ENCODE data around the gene SERINC5.

DNA sequence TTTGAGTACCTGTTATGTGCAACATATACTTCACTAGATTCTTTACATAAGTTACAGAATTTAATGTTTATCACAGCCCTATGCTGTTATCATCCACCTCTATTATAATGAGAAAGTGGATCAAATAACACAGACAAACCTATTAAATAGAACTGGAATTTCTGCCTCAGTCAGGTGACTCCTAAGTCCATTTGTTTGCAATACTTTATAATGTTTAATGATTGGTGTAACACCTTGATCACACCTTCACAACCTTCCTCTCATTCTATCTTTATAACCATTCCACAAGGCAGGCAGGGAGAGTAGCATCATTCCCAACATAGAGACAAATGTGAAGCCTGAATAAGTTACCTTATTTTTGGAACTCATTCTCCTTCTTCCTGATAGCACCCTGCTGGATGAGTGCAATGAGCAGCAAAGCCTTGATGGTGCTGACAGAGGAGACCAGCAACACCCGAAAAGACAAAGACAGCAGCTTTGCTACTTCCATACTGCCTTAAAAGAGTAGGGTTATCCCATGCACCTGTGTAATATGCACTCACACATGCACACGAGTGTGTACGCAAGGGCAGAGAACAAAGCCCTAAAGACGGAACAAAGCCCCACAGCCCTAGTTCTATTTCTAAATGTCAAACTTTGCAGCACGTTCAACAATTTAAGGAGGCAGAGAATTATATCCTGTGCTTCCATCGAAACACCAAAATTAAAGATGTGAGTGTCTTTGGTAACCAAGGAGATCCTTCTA lies 30.5 kb downstream of the SERINC5 start:
- TF ChIP-seq, protein P1, sequence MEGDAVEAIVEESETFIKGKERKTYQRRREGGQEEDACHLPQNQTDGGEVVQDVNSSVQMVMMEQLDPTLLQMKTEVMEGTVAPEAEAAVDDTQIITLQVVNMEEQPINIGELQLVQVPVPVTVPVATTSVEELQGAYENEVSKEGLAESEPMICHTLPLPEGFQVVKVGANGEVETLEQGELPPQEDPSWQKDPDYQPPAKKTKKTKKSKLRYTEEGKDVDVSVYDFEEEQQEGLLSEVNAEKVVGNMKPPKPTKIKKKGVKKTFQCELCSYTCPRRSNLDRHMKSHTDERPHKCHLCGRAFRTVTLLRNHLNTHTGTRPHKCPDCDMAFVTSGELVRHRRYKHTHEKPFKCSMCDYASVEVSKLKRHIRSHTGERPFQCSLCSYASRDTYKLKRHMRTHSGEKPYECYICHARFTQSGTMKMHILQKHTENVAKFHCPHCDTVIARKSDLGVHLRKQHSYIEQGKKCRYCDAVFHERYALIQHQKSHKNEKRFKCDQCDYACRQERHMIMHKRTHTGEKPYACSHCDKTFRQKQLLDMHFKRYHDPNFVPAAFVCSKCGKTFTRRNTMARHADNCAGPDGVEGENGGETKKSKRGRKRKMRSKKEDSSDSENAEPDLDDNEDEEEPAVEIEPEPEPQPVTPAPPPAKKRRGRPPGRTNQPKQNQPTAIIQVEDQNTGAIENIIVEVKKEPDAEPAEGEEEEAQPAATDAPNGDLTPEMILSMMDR (conservative IDR thresholded peaks at IDR 0.05; ENCODE audit: low read length): no peak
- no peak for TF ChIP-seq EZH2phosphoT487 (IDR thresholded peaks at IDR 0.05; ENCODE audit: borderline replicate concordance)
